AG09309 (cell line): ENCODE results near the gene DYNLT1.
"Not testable (repeated sequence)": the region's sequence is repeated elsewhere in the genome, so short reads cannot be mapped to it uniquely, and the experiment has no call there.

Experiments used
- DNase-seq: peaks from one replicate; pipeline ENCODE4 v3.0.0-alpha.2; 2010; ENCODE audit warnings: low read depth
- H3K4me3 ChIP-seq: 2 replicates; pipeline ENCODE4 v1.5.1; 2011; ENCODE audit warnings: mild to moderate bottlenecking, low read depth, low read length, moderate library complexity; ENCODE audit not compliant: control insufficient read depth
- TF ChIP-seq, protein P1 (sequence below): IDR thresholded peaks from 2 replicates; pipeline ENCODE4 v1.5.1; 2011; ENCODE audit warnings: mild to moderate bottlenecking, low read depth, low read length, inconsistent platforms; ENCODE audit not compliant: insufficient read depth, control insufficient read depth; ENCODE audit errors: missing control alignments

The DYNLT1 gene

DNA sequence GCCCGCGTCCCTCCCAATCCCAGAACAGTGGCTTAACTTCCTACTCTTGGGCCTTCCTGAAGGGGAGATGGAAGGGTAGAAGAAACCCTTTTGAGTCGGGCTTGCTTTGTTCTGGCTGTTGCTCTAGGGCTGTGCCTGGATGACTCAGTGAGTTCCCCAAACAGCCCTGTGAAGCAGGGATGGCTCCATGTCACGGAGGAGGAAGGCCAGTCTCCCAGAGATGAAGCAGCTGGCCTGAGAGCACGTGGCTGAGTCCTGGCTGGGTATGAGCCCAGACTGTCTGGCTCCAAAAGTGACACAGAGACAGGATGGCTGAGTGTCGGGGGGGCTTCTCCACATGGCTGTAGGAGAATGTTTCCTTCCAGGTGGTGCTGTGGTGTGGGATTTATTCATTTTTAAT lies 10.0 kb upstream of the DYNLT1 start:
- TF ChIP-seq, protein P1, sequence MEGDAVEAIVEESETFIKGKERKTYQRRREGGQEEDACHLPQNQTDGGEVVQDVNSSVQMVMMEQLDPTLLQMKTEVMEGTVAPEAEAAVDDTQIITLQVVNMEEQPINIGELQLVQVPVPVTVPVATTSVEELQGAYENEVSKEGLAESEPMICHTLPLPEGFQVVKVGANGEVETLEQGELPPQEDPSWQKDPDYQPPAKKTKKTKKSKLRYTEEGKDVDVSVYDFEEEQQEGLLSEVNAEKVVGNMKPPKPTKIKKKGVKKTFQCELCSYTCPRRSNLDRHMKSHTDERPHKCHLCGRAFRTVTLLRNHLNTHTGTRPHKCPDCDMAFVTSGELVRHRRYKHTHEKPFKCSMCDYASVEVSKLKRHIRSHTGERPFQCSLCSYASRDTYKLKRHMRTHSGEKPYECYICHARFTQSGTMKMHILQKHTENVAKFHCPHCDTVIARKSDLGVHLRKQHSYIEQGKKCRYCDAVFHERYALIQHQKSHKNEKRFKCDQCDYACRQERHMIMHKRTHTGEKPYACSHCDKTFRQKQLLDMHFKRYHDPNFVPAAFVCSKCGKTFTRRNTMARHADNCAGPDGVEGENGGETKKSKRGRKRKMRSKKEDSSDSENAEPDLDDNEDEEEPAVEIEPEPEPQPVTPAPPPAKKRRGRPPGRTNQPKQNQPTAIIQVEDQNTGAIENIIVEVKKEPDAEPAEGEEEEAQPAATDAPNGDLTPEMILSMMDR = no peak
- no peak for DNase-seq
- H3K4me3 ChIP-seq = no peak overlapping the region

DNA sequence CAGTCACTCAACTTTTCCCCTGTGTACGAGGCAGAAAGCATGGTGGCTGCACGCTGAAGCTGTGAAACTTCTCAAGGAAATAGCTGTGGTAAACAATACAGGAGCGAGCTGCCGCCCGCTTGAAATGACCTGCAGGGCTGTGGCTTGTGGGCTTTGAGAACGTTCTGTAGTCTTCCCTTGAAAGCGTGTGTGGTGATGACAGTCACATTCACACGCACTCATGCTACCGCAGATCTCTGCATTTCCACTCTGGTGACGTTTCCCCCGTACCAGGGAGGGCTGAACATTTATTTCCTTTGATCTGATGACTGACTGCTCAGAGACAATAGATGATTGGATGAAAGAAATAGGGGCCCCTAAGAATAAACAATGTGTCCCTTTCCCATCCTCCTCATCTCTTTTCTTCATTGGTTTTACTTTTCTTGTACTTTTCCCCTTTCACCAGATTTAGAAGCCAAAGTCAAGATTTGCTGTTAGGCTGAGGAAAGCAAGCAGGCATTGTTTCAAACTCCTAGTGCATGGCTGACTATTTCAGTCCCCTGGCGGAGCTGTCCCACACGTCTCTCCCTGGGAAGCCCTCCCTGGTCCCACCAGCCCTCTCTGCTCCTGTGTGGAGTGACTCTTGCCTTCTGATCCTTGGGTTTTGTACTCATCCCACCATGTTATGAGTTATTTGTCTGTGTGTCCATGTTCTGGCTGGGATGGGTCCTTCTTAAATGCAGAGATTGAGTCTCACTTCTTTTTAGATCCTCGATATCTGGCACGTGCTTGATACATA lies 9.2 kb upstream of the DYNLT1 start:
- TF ChIP-seq, protein P1 = no peak
- no peak overlapping the region for H3K4me3 ChIP-seq
- no peak for DNase-seq

DNA sequence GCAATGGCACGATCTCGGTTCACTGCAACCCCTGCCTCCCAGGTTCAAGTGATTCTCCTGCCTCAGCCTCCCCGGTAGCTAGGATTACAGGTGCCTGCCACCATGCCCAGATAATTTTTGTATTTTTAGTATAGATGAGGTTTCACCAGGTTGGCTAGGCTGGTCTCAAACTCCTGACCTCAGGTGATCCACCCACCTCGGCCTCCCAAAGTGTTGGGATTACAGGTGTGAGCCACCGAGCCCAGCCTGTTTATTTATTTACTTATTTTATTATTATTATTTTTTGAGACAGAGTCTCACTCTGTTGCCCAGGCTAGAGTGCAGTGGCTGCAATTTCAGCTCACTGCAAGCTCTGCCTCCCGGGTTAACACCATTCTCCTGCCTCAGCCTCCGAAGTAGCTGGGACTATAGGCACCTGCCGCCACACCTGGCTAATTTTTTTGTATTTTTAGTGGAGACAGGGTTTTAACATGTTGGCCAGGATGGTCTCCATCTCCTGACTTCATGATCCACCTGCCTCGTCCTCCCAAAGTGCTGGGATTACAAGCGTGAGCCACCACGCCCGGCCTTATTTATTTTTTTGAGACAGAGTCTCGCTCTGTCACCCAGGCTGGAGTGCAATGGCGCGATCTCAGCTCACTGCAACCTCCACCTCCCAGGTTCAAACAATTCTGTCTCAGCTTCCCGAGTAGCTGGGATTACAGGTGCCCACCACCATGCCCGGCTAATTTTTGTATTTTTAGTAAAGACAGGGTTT lies 7.6 kb upstream of the DYNLT1 start:
- not testable (repeated sequence) for DNase-seq, H3K4me3 ChIP-seq

DNA sequence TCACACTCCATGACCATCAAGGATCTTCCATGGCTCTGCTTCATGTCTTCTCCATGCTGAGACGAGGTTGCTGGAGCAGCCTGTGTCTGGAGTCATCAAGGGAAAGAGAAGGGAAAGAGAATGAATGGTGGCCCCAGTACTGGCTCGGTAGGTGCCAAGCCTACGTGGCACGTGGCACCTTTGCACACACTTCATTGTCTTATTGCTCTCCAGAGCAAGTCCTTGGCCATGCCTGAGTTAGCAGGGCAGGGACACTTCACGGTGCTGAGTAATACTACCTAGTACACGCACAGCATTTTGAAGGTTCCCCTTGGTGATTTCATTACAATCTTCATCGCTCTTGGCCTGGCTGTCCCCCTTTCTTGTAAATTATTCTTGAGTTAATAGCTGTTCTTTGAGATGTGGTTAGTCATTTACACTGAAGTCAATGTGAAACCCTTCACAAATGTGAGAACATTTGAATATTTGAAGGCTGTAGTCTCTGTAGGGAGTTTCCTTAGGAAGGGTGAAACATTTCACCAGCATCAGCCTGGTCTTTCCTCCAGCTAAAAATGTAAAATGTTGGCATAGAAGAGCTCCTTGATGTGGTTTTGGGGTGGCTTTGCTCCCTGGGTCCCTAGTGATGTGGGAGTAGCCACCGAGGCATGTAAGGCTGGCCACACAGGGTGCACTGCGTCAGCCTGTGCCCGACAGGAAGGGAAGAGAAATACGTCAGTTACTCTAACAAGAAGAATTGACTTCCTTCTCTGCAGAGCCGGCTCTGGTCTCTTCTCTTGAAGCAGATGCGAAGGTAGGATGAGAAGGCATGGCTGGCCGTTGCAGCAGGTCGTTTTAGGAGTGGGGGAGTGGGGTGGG lies 5.0 kb upstream of the DYNLT1 start, which contains the start of gene SYTL3:
TSS of gene SYTL3 (plus strand) at position 766 of the 855 bp plus-strand sequence. CDS start 13,215 bp downstream, outside the sequence.
- H3K4me3 ChIP-seq = no peak within 1 kb of the TSS
- DNase-seq = no peak

DNA sequence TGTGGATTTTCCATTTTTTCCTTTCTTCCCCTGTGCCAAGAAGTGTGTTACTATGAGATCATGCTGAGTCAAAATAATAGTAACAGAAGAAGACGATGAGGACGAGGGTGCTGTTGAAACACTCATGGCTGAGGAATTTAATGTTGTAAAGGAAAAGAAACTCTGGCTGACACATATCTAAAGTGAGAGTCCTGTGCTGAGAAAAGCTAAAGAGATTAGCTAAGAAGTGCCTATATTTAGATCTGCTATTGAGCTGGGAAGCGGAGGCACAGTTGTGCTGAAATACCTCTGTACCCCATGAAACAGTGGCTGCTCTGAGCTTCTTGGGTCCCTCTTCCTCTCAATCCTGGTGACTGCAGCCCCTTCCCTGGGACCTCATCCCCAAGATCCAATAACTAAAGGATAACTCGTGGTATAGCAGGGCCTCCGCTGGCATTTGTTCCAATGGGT lies 4.2 kb upstream of the DYNLT1 start:
- no peak for DNase-seq
- H3K4me3 ChIP-seq = no peak overlapping the region
- TF ChIP-seq, protein P1 = no peak

More for the DNA sequence above, 5.0 kb upstream of the DYNLT1 start, which contains the start of gene SYTL3:
- TF ChIP-seq, protein P1 = no peak

DNA sequence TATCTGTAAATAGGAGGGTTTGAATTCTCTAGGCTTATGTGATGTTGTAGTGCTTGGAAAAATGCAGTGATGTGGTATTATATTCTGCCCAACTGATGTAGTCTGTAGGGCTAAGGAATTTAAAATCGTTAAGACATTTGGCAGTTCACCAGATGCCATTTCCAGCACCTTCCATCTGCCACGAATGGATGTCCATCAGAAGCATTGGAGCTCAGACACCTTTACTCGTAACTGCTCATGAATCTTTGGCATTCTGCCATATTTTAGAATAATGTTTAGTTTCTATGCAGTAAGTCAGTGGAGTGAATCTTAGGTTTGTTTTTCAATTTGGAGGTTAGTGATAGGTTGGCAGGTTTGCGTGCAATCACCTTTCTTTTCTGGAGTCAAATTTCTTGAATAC lies 3.0 kb upstream of the DYNLT1 start:
- H3K4me3 ChIP-seq = no peak overlapping the region
- TF ChIP-seq, protein P1 = no peak
- no peak for DNase-seq
